ENCODE measurements around the gene HECTD4. TPM values are rescaled to one million over a fixed set of nuclear protein-coding genes. Genes with fewer than 3 reads are reported as not detected.

The HECTD4 gene
- total and polyA plus RNA-seq, 9 of the 15 experiments (the other 6 are each of a cell fraction or from before 2014, with no cell fraction given): 3.5 to 33.3 (median 13.5) TPM

GRCh38 chr12:112409064-112409905, 27.1 kb upstream of the HECTD4 start, which contains the start of gene RPL6 (continued):
- peak; percentile 39 for TF ChIP-seq PRDM10 (IDR thresholded peaks at IDR 0.05; ENCODE audit: partially characterized antibody)
- peak; percentile 73 for TF ChIP-seq POLR2AphosphoS2 (IDR thresholded peaks at IDR 0.05; ENCODE audit: low read length)
- TF ChIP-seq ZNF121 (CRISPR knock-in tag; conservative IDR thresholded peaks at IDR 0.05): no peak
- no peak for TF ChIP-seq SP2 (IDR thresholded peaks at IDR 0.05; ENCODE audit: extremely low read depth, low read depth, low read length, poor library complexity, severe bottlenecking)
- no peak for TF ChIP-seq NFIX (CRISPR knock-in tag; IDR thresholded peaks at IDR 0.05; ENCODE audit: low read depth)
- no peak for TF ChIP-seq HNRNPL (IDR thresholded peaks at IDR 0.05; ENCODE audit: low read depth, low read length)
- TF ChIP-seq ARID2 (IDR thresholded peaks at IDR 0.05): peak; percentile 62; the same call in 1 of the 2 replicates
- no peak for TF ChIP-seq IFI16 (CRISPR knock-in tag; IDR thresholded peaks at IDR 0.05)
- peak; percentile 90 for TF ChIP-seq BCOR (IDR thresholded peaks at IDR 0.05)
- peak; percentile 36; the same call in 1 of the 2 replicates for TF ChIP-seq KAT7 (CRISPR knock-in tag; IDR thresholded peaks at IDR 0.05; ENCODE audit: borderline replicate concordance)
- 0 out of 2 replicates have a peak, but pooled peaks have one; percentile 8 for TF ChIP-seq E2F3 (CRISPR knock-in tag; IDR thresholded peaks at IDR 0.05)
- no peak for TF ChIP-seq ZBTB34 (CRISPR knock-in tag; IDR thresholded peaks at IDR 0.05)
- no peak for TF ChIP-seq NR2F6 (CRISPR knock-in tag; IDR thresholded peaks at IDR 0.05)
- no peak for TF ChIP-seq BDP1 (IDR thresholded peaks at IDR 0.05; ENCODE audit: insufficient read depth, insufficient read length)
- TF ChIP-seq FOXO4 (CRISPR knock-in tag; IDR thresholded peaks at IDR 0.05): 0 out of 2 replicates have a peak, but pooled peaks have one; percentile 16
- TF ChIP-seq ESRRA (IDR thresholded peaks at IDR 0.05; ENCODE audit: borderline replicate concordance, low read depth): no peak; the same call in 1 of the 2 replicates
- peak; percentile 87 for TF ChIP-seq GTF2A2 (tag; IDR thresholded peaks at IDR 0.05)
- TF ChIP-seq ZNF12 (CRISPR knock-in tag; IDR thresholded peaks at IDR 0.05): no peak
- no peak for TF ChIP-seq NCOA6 (IDR thresholded peaks at IDR 0.05)
- no peak for TF ChIP-seq CREB5 (CRISPR knock-in tag; IDR thresholded peaks at IDR 0.05)
- TF ChIP-seq ZC3H8 (IDR thresholded peaks at IDR 0.05): no peak
- TF ChIP-seq ZFP1 (CRISPR knock-in tag; IDR thresholded peaks at IDR 0.05): no peak

Data from K562 (cell line).